NCI-H526 (cell line): ENCODE results near the gene NATD1.
A peak's percentile ranks its signal among the peaks of the same experiment; 100 is the strongest.

ENCODE experiments used
- DNase-seq, 2 experiments: peaks; one replicate each; lab custom pipeline; 2025; lab: John Stamatoyannopoulos, UW

The NATD1 gene

GRCh38 chr17:21275579-21276263 lies 22.5 kb upstream of the NATD1 start:
- DNase-seq: peak; percentile 26 to 83

GRCh38 chr17:21275047-21275578 lies 21.9 kb upstream of the NATD1 start:
- DNase-seq: no peak

- no peak for DNase-seq
Observed at GRCh38 chr17:21272881-21273792, 19.9 kb upstream of the NATD1 start.

DNA sequence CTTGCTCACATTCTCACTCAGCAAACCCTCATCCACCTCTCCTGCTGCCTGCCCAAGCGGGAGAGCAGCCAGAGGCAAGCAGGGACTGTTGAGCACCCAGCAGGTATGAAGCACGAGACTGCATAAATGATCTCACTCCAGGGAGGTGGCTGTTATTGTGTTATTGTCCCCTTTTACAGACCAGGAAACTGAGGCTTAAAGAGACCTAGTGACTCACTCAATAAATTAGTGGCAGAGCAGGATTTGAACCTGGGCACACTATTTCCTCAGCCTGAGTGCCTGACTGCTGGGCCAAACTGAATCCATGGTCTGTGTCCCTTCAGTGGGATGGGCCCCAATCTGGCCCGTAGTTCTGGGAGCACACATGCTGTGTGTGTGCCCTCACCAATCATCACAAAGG lies 19.0 kb upstream of the NATD1 start:
- no peak for DNase-seq

GRCh38 chr17:21271454-21272183 lies 18.4 kb upstream of the NATD1 start:
- DNase-seq: no peak

- DNase-seq: no peak
Observed at GRCh38 chr17:21269394-21269793, 16.2 kb upstream of the NATD1 start.

GRCh38 chr17:21268596-21269188 lies 15.5 kb upstream of the NATD1 start:
- no peak for DNase-seq

DNA sequence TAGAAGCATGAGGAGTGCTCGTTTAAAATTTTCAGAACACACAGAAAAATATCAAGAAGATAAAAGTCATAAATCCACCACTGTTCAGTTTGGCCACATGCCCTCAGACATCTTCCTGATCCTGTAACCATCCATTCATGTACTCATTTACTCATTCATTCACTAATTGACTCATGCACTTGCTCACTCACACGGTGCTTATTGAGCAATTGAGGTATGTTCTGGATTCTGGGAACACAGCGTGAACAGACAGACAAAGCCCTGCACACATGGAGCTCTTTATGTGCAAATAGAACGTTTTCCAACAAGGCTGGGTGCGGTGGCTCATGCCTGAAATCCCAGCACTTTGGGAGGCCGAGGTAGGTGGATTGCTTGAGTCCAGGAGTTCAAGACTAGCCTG lies 10.2 kb upstream of the NATD1 start:
- no peak for DNase-seq

- DNase-seq: no peak
Observed at GRCh38 chr17:21262259-21262993, 9.2 kb upstream of the NATD1 start.

- no peak for DNase-seq
Observed at GRCh38 chr17:21258593-21258992, 5.4 kb upstream of the NATD1 start.

DNA sequence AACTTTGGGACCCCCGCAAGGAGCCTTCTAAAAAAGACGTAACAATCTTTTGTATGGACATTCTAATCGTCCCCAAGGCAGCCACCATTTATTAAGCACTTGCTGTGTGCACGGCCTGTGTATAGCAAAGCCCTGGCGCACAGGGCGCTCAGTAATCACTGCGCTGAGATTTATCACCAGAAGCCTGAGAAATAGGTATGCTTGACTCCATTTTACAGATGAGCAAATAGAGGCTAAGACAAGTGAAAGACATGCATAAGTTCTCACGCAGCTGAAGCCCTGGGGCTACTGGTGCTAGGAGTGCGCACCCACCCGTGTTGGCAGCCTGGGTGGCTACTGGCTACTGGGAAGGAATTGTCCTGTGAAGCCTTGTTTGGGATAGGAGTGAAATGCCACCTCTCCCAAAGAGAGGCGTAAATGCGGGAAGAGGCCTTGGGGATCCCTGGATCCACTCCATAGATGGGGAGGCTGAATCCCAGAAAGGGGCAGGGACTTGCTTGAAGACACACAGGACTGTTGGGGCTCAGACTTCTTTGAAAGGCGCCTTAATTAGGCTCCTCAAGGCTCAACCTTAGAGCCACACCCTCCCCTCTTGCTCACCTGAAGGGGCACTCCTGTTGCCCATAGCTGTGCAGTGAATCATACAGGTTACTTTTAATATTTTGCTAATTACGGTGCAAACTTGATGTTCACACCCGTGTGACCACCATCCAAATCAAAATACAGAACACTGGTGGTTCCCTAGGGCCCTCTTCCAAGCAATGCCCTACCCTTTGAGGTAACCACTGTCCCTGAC lies 634 bp upstream of the NATD1 start:
- no peak for DNase-seq

DNA sequence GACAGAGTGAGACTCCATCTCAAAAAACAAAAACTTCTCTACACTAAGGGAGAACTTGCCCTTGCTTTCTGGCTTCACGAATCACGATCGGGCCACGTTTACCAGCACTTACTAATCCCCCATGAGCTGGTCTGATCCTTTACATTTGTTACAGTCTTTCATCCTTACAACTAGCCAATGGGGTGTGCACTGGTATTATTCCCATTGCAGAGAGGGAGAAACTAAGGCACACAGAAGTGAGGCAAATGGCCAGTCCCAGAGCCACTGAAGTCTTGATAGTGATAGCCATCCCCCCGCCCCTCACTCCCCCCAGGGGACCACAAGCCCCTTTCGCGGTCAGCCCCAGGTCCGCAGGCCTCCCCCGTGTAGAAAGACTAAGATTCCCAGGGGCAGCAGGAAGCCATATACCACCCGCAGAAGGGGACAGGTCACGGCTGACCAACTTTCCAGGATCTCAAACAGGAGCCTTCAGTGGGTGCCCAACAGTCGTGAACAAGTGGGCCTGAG lies 868 bp downstream of the NATD1 start:
- DNase-seq: no peak

- DNase-seq: no peak
Observed at GRCh38 chr17:21251337-21252010, 1.7 kb downstream of the NATD1 start.

DNA sequence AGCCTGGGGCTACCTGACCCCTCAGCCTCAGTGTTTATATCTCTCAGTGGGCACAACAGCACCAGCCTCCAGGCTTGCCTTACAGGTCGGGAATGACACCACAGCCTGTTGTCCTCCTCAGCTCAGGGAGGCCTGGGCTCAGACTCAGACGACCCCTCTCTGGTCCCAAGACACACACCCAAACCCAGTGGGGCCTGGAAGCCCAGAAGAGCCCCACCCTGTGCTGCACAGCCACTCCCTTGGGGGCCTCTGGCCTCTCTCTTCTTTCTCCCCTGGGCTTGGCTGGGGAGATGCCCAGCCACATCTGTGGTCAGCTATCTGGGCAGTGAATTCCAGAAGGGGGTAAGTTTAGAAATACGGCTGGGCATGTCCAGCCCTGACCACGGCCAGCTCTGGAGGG lies 2.4 kb downstream of the NATD1 start:
- DNase-seq: no peak

- no peak for DNase-seq
Observed at GRCh38 chr17:21249920-21250703, 3.1 kb downstream of the NATD1 start.

GRCh38 chr17:21249086-21249795 lies 4.0 kb downstream of the NATD1 start:
- DNase-seq: no peak

DNA sequence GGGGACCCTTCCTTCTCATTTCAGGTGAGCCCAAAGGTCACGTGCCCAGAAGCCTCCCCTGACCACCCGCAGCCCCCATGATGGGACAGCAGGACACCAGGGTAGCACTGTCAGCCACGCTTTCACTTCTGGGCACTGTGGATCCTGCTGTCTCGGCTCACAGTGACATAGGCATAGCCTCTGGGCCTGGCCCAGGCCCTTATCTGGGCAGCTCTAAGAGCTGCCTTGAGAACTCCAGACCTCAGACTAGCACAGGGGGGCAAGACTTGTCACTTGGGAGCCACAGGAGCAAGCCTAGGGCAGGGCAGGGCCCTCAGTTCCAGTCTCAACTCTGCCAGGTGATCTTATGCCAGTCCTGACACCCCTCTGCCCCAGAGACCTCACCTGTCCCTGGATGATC lies 4.7 kb downstream of the NATD1 start:
- no peak for DNase-seq

DNA sequence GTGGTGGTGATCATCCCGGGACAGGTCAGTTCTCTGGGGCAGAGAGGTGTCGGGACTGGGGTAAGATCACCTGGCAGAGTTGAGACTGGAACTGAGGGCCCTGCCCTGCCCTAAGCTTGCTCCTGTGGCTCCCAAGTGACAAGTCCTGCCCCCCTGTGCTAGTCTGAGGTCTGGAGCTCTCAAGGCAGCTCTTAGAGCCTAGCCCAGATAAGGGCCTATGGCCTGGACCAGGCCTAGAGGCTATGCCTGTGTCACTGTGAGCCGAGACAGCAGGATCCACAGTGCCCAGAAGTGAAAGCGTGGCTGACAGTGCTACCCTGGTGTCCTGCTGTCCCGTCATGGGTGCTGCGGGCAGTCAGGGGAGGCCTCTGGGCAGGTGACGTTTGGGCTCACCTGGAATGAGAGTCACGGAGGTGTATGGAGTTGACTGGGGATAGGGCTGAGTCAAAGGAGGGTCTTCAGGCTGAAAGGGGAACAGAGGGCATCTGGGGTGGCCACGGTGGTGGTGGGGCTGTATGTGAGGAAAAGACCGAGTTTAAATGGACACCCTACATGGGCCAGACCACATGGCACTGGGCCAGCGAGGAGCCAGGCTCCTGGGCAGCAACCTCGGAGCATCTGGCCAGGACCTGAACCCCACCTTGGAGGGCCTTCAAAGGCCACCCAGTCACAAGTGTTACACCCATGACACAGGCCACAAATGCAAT lies 5.5 kb downstream of the NATD1 start:
- DNase-seq: no peak
